WTC11 (cell line): ENCODE data around the gene ABAT. TPM values are rescaled to one million over a fixed set of nuclear protein-coding genes. Genes with fewer than 3 reads are reported as not detected.

Experiments
- ATAC-seq: fragments of 200-7000 bp; cut with Tn5 transposase; 2 replicates; pipeline ENCODE4 v1.10.0; 2021; ENCODE audit warnings: mild to moderate bottlenecking, moderate library complexity
- CTCF ChIA-PET: fragments of 300-600 bp; sonication (Branson Sonifier 250); formaldehyde crosslinking; loops from one replicate; lab custom pipeline; 2021; ENCODE audit warnings: antibody characterized with exemption; lab: Charles Lee
- POLR2A ChIA-PET: fragments of 350-600 bp; sonication (Branson Sonifier 250); formaldehyde crosslinking; loops from one replicate; lab custom pipeline; 2021; ENCODE audit warnings: antibody characterized with exemption; lab: Charles Lee
- DNase-seq: peaks from one replicate; pipeline ENCODE4 v3.0.0; 2021; ENCODE audit warnings: low spot score
- H3K27ac Mint-ChIP-seq: 2 replicates; pipeline ENCODE4 v1.8.0; 2021; ENCODE audit warnings: mixed read lengths
- H3K27me3 Mint-ChIP-seq: 2 replicates; pipeline ENCODE4 v1.8.0; 2021; ENCODE audit warnings: low read depth, mild to moderate bottlenecking, moderate library complexity, mixed read lengths
- H3K36me3 Mint-ChIP-seq: 2 replicates; pipeline ENCODE4 v1.8.0; 2021; ENCODE audit warnings: mixed read lengths
- H3K4me1 Mint-ChIP-seq: 2 replicates; pipeline ENCODE4 v1.8.0; 2022; ENCODE audit warnings: mixed read lengths
- H3K4me3 Mint-ChIP-seq: 2 replicates; pipeline ENCODE4 v1.8.0; 2021; ENCODE audit warnings: mild to moderate bottlenecking, moderate library complexity, mixed read lengths
- H3K9me3 Mint-ChIP-seq: 2 replicates; pipeline ENCODE4 v1.8.0; 2021; ENCODE audit warnings: mixed read lengths
- FOXK1 ChIP-seq: sonication (generic); formaldehyde crosslinking; IDR thresholded peaks from 2 replicates; pipeline ENCODE4 v1.8.0; 2022; ENCODE audit warnings: mild to moderate bottlenecking, moderate library complexity, missing genetic modification reagents
- FOXP4 ChIP-seq: sonication (generic); formaldehyde crosslinking; IDR thresholded peaks from 2 replicates; pipeline ENCODE4 v1.8.0; 2022; ENCODE audit warnings: mild to moderate bottlenecking, missing genetic modification reagents
- NFE2L1 ChIP-seq: sonication (generic); formaldehyde crosslinking; IDR thresholded peaks from 2 replicates; pipeline ENCODE4 v1.8.1; 2023; ENCODE audit warnings: missing genetic modification reagents
- NR1H2 ChIP-seq: sonication (generic); formaldehyde crosslinking; IDR thresholded peaks from 2 replicates; pipeline ENCODE4 v1.9.0; 2021; ENCODE audit warnings: mild to moderate bottlenecking, moderate library complexity, missing genetic modification reagents
- PREB ChIP-seq: sonication (generic); formaldehyde crosslinking; IDR thresholded peaks from 2 replicates; pipeline ENCODE4 v1.8.1; 2022; ENCODE audit warnings: mild to moderate bottlenecking, missing genetic modification reagents, moderate library complexity, borderline replicate concordance
- SMAD4 ChIP-seq: sonication (generic); formaldehyde crosslinking; IDR thresholded peaks from 2 replicates; pipeline ENCODE4 v1.8.0; 2022; ENCODE audit warnings: mild to moderate bottlenecking, missing genetic modification reagents
- SOX15 ChIP-seq: fragments of 250-450 bp; sonication (Bioruptor Pico); IDR thresholded peaks from 2 replicates; pipeline ENCODE4 v1.9.0; 2021; ENCODE audit warnings: mild to moderate bottlenecking
- TEAD1 ChIP-seq: sonication (generic); formaldehyde crosslinking; IDR thresholded peaks from 2 replicates; pipeline ENCODE4 v1.8.0; 2022; ENCODE audit warnings: mild to moderate bottlenecking, missing genetic modification reagents
- TEAD4 ChIP-seq: sonication (generic); formaldehyde crosslinking; IDR thresholded peaks from 2 replicates; pipeline ENCODE4 v1.8.0; 2022; ENCODE audit warnings: mild to moderate bottlenecking, missing genetic modification reagents
- ZBTB43 ChIP-seq: sonication (generic); formaldehyde crosslinking; IDR thresholded peaks from 2 replicates; pipeline ENCODE4 v1.8.1; 2023; ENCODE audit warnings: mild to moderate bottlenecking, missing genetic modification reagents
- ZNF281 ChIP-seq: sonication (generic); formaldehyde crosslinking; IDR thresholded peaks from 2 replicates; pipeline ENCODE4 v1.8.0; 2023; ENCODE audit warnings: mild to moderate bottlenecking, missing genetic modification reagents
- total RNA-seq: library from RNA; stranded (reverse); gene quantifications from 3 replicates; pipeline ENCODE4 v1.2.3, GENCODE V29; 2021
- TF ChIP-seq, protein P1 (sequence below): sonication (generic); formaldehyde crosslinking; IDR thresholded peaks from 2 replicates; pipeline ENCODE4 v1.8.0; 2022; ENCODE audit warnings: mild to moderate bottlenecking, missing genetic modification reagents
- TF ChIP-seq, protein P2 (sequence below): sonication (generic); formaldehyde crosslinking; IDR thresholded peaks from 2 replicates; pipeline ENCODE4 v1.8.0; 2023; ENCODE audit warnings: missing genetic modification reagents, mild to moderate bottlenecking, borderline replicate concordance
- TF ChIP-seq, protein P3 (sequence below): fragments of 250-450 bp; sonication (Bioruptor Pico); IDR thresholded peaks from 2 replicates; pipeline ENCODE4 v2.1.2; 2022; ENCODE audit warnings: mild to moderate bottlenecking, moderate library complexity
- TF ChIP-seq, protein P4 (sequence below): fragments of 250-450 bp; sonication (Bioruptor Pico); conservative IDR thresholded peaks from 2 replicates; pipeline ENCODE4 v1.9.0; 2021; ENCODE audit warnings: mild to moderate bottlenecking

ABAT gene
- total RNA-seq, 1 experiment from 2014 or later = 6.6 TPM

GRCh38 chr16:8647721-8648318 lies 26.6 kb upstream of the ABAT start:
- Mint-ChIP-seq H3K27me3 (no peaks in the 10 kb centered on the region), H3K36me3 (peaks cover 54% of the 10 kb centered on the region), H3K27ac (no peak overlapping the region), H3K4me3 (no peak overlapping the region), H3K4me1 (peaks cover 5% of the 10 kb centered on the region; the same call in 1 of the 2 replicates), H3K9me3 (no peaks in the 10 kb centered on the region)
- ChIA-PET POLR2A (no interaction called here), CTCF (no interaction called here)
- TF ChIP-seq, protein P1, sequence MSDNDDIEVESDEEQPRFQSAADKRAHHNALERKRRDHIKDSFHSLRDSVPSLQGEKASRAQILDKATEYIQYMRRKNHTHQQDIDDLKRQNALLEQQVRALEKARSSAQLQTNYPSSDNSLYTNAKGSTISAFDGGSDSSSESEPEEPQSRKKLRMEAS (CRISPR knock-in tag) = no peak
- TF ChIP-seq TEAD1 (CRISPR knock-in tag) (no peak), TEAD4 (CRISPR knock-in tag) (no peak), SOX15 (CRISPR knock-in tag) (no peak), PREB (CRISPR knock-in tag) (no peak), FOXK1 (CRISPR knock-in tag) (no peak), ZBTB43 (CRISPR knock-in tag) (no peak), NR1H2 (CRISPR knock-in tag) (no peak), NFE2L1 (CRISPR knock-in tag) (no peak), FOXP4 (CRISPR knock-in tag) (no peak), SMAD4 (no peak), ZNF281 (CRISPR knock-in tag) (no peak)
- TF ChIP-seq, protein P2, sequence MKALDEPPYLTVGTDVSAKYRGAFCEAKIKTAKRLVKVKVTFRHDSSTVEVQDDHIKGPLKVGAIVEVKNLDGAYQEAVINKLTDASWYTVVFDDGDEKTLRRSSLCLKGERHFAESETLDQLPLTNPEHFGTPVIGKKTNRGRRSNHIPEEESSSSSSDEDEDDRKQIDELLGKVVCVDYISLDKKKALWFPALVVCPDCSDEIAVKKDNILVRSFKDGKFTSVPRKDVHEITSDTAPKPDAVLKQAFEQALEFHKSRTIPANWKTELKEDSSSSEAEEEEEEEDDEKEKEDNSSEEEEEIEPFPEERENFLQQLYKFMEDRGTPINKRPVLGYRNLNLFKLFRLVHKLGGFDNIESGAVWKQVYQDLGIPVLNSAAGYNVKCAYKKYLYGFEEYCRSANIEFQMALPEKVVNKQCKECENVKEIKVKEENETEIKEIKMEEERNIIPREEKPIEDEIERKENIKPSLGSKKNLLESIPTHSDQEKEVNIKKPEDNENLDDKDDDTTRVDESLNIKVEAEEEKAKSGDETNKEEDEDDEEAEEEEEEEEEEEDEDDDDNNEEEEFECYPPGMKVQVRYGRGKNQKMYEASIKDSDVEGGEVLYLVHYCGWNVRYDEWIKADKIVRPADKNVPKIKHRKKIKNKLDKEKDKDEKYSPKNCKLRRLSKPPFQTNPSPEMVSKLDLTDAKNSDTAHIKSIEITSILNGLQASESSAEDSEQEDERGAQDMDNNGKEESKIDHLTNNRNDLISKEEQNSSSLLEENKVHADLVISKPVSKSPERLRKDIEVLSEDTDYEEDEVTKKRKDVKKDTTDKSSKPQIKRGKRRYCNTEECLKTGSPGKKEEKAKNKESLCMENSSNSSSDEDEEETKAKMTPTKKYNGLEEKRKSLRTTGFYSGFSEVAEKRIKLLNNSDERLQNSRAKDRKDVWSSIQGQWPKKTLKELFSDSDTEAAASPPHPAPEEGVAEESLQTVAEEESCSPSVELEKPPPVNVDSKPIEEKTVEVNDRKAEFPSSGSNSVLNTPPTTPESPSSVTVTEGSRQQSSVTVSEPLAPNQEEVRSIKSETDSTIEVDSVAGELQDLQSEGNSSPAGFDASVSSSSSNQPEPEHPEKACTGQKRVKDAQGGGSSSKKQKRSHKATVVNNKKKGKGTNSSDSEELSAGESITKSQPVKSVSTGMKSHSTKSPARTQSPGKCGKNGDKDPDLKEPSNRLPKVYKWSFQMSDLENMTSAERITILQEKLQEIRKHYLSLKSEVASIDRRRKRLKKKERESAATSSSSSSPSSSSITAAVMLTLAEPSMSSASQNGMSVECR (CRISPR knock-in tag) = no peak
- TF ChIP-seq, protein P3, sequence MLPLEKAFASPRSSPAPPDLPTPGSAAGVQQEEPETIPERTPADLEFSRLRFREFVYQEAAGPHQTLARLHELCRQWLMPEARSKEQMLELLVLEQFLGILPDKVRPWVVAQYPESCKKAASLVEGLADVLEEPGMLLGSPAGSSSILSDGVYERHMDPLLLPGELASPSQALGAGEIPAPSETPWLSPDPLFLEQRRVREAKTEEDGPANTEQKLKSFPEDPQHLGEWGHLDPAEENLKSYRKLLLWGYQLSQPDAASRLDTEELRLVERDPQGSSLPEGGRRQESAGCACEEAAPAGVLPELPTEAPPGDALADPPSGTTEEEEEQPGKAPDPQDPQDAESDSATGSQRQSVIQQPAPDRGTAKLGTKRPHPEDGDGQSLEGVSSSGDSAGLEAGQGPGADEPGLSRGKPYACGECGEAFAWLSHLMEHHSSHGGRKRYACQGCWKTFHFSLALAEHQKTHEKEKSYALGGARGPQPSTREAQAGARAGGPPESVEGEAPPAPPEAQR = no peak
- TF ChIP-seq, protein P4, sequence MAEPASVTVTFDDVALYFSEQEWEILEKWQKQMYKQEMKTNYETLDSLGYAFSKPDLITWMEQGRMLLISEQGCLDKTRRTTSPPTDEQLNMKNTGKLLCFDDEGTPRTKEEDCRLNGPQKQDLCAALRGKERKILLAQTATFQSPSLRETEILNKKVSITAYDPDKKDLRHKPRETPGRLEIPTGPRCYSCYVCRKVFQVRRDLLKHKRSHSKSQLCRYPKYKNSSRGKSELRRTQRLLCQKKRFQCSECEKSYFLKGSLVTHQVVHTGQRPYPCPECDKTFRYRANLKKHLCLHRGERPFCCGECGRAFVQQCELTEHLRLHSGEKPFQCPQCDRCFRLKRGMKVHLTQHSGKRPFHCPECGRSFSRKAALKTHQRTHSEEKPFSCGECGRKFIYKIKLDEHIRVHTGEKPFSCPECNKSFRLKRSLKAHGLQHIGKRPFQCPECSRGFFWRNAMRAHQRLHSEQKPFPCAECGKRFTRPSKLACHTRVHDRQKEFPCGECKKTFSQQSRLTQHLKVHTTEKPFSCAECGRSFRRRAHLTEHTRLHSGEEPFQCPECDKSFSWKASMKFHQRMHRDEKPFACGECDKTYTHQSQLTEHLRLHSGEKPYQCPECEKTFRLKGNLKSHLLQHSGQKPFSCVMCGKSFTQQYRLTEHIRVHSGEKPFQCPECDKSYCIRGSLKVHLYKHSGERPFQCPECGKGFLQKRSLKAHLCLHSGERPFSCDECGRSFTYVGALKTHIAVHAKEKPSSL (CRISPR knock-in tag) = no peak
- DNase-seq (no peak), ATAC-seq (no peak)
